HG03378 (cell line): ENCODE data around the gene VTI1A.

Experiments used
- ATAC-seq: cut with Tn5 transposase; IDR thresholded peaks from one replicate; pipeline ENCODE4 v1.9.1; 2021; ENCODE audit warnings: mild to moderate bottlenecking, moderate library complexity; ENCODE audit not compliant: unreplicated experiment

VTI1A gene

DNA sequence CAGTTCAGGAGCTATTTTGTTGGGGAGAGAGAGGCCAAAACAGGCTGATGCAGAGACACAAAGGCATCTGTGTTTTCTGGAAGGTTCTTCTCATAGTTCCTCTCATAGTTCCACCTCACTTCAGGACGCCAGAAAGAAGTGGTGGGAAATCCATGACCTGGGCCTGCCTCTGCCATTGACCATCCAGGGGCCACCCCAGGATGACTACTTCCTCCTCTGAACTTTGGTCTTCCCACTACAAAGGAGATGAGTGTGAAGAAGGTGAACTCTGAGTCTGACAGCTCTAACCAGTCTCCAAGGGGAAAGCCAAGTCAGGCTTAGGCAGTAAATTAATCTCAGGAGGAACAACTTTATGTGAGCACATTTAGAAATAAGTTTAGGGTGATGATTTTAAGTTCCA, 327.2 kb downstream of the VTI1A start:
- ATAC-seq, result no peak

DNA sequence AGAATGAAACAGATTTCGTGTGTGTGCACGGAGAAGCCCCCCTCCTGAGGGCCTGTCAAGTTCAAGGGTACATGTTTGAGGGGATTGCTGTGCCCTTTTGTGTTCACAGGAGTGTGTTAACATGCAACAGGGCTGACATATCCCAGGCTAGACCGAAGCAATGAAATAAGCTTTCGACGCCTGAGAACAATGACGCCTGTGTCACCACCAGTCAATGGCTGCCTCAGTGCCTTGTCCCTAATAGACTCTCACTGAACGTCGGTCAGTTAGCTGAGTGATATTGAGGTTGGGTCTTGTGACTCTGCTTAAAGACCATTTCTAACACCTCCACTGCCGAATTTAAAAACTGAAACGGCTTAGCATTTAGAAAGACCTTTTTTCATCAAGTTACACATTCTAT, 327.8 kb downstream of the VTI1A start:
- no peak for ATAC-seq

DNA sequence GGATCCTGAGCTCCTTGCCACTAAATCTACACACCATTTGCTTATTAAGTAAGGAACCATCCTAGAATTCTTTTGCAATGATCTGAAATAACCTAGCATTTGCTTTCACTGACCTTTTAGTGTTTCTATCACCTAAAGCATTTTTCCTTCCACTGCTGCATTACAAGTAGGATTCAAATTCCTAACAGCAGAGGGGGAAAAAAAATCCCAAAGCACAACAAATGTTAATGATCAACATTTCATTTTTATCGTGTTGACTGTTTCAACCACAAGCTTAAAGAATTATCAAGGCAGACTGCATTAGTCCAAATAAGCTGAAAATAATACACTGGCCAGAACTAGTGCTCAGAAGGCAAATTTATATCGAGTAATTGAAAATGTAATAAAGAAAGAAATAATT, 328.4 kb downstream of the VTI1A start:
- ATAC-seq, result no peak

DNA sequence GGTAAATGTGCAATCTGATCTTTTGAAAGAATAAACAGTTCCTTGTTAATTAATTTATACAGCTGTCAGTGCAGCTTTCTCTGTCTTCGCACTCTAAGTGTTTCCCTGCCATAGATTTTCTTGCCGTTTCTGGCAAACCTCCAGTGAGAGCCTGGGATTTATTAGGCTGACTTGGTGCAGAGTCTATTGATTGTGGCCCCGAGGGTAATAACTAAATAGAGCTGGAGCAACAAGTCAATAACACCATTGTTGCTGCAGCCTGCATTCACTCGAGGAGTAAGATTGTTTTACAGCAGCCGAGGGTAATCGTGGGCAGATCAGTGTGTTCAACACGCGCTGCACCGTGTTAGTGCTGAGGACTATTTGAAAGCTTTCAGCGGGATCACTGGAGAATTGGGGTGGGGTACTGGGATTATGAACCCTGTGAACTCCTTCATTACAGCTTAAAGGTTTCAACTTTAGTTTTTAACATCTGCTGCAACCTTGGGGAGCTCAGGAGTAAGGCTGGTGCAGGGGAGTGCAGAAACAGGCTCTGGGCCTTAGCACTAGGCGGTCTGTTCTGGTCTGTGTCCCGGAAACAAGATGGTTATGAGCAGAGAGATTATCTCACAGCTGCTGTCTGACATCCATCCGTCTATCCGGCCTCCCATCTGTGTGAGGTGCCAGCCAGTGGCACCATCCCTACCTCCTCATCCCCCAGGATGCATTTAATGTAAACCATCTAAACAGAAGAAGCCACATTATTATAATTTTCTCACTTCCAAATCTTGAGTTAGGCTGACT, 329.1 kb downstream of the VTI1A start:
- ATAC-seq, result no peak

DNA sequence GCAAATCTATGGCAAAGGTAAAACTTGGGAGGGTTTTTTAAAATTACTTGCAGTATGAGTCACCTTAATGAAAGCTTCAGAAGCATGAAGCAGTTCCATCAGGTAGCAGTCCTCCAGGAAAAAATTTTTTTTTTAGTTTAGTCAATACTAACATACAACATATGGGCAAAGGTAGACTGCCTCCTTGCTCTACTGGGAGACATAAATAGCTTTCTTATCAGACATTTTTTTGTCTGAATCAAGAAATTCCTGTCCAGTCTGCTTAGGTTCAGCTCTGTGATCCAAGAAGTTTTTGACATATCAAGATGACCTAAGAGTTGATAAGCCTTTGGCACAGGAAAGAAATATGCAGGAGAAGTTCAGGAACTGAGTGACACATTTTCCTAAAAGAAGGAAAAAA, 331.6 kb downstream of the VTI1A start:
- no peak for ATAC-seq

DNA sequence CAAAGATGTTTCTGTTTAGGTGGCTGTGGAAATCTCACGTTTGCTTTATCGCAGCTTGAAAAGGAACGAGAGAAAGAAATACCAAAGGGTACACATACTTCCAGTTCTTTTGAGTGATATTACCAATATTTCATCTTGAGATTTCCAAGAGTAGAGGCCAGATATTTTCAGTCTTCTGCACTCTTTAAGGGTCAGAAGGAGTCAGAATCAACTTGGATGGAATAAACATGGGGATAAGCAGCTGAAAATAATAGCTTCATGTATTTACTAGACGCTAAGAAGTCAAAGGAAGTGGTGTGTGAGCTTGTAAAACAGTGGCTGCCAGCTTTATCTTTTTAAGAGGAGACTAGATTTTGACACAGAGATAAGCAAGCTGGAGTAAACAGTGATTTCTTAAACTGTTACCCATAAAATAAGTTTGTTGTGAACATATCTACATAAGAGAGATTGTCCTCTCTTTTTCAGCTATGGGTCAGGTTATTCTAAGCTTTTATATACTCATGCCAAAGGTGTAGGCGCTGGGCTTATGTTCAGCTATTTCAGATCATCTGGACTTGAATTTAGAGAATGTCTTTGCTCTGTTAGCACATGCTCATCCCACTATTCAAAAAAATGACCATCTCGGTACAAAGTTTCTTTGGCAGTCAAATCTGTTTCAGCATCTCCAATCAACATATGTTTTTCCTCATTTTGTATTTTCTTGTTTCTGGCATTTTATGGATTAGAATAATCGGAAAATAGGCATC, 332.2 kb downstream of the VTI1A start:
- ATAC-seq, result no peak

DNA sequence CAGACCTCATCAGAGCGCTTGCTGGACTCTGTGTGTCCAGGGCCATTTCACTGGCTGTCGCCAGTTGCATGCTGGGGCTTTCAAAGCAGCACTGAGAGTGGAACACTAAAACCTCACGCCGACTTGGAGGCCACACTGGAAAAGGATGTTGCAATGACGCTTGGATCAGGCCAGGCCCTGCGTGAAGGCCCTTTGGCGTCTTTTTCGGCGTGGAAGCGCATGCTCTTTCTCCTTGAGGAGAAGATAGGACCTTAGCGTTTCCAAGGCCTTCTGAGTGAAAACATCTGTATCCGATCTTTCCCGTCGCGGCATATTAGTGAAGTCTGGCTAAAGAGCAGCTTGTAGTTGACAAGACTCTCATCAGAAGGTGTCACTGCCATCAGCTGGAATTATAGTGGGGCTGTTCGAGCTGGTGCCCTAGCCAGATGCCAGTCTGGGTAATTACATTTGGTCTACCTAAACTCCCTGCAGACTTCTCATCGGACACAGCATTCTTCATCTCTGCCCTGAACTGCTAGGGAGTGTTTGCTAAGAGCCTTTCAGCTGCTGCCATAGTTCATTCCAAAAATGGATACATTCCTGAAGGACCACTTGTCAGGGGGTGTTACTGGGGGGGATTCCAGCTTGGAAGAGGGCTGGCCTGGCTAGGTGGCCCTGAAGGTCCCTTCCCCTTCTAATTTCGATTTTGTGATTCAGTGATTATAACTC, 335.3 kb downstream of the VTI1A start:
- ATAC-seq, result no peak

DNA sequence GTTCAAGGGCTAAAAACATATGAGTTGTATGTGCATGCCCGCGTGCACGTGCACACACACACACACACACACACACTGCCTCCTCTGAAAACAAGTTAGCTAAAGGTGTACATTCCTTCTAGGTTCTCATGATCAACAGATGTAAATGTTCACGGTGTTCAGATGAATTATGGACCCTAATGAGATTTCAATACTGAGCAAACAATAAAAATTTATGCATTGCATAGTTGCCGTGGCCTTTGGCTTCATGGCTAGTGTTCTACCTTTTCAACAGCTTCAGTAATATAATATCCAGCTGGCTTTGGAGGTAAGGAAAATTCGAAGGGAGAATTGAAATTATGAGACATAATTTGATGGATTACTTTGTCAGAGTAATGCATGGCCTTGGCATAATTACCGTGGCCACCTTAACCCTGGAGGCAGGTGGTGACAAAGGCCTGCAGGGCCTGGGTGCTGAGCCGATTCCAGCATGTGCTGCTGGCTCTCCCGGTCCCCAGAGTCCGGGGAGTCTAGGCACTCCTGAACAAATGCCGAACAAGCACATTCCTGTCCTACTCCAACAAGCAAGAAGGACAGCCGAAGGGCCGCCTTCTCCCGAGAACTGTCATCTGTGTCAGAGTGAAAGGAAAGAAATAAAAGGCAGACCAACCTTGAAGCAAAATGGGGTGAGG, 336.5 kb downstream of the VTI1A start:
- ATAC-seq, result no peak

DNA sequence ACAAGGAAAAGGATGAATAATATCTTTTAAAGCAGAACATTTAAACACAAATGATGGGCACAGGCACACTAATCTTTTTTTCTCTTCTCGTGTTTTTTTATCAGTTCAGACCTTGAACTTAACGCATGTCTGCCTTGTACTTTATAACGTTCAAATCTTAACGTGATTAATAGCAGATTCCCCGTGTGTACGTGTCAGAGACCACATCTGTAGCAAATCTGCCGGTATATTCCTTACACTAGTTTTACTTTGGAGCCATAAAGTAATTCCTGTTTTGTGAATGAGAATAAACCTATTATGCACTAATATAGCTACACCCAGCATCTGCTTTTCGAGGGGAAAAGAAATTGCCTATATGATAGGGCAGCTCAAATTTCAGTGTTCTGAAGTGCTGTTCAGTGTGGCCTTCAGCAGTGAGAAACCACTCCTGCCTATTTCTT, 337.0 kb downstream of the VTI1A start:
- ATAC-seq, result no peak

DNA sequence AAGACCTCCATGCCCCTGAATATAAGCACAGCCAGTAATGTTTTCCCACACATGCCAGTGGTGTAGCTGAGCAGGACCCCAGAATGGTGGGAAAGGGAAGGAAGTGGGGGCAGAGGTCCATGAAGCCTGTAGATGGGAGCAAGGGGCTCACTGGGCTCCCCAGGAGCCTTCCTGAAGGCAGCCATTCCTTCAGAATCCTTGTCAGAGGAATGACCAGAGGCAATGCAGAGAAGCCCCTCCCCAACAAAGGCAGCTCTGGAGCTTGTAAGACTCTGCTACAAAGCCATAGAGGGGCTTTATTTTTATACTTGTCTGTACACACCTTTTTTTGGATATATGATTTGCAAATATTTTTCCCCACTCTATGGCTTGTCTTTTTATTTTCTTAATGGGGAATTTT, 338.1 kb downstream of the VTI1A start:
- no peak for ATAC-seq

DNA sequence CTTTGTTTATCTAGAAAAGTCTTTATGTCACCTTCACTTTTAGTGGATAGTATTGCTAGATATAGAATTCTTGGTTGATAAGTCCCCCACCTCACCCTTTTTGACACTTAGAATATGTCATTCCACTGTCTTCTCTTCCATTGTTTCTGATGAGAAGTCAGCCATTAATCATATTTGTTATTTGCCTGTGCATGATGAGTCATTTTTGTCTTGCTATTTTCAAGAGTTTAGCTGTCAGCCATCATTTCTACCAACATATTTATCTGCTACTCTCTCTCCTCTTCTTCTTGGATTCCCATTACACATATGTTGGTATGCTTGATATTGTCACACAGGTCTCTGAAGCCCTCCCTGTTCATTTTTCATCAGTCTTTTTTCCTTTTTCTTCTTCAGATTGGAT, 342.2 kb downstream of the VTI1A start:
- no peak for ATAC-seq

DNA sequence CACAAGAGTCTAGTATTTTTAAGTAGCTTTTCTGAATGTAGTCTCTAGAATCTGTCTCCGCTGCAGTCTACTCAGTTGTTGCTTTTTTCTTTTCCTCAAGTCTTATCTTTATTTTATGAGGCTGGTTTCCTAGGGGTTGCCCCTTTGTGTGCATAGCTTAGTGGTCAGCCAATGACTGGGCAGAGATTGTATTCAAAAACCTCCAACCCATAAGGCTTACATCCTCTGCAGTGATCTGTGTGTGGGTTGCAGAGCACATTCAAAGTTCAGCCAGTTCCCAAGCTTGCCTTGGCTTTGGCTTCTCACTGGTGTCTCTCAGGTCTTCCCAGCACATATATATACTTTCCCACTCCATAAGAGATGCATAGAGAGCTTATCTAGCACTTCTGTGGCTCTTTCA, 343.0 kb downstream of the VTI1A start:
- no peak for ATAC-seq

DNA sequence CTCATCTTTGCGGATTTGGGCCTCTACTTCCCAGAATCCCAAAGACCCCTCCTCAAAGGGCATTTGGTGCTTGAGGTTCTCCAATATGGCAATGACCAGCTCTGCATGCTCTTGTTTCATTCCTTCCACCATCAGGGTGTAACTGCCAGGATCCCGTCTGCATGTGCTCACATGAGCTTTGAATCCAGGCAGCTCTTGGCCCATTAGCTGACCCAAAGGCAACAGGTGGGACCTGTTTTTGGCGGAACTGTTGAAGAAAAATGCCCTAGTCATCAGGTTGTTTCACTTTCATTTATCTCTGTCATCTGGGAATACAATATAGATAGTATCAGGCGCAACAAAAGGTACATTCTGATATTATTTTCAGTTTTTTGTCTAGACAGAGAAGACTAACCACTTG, 343.9 kb downstream of the VTI1A start:
- ATAC-seq, result no peak

DNA sequence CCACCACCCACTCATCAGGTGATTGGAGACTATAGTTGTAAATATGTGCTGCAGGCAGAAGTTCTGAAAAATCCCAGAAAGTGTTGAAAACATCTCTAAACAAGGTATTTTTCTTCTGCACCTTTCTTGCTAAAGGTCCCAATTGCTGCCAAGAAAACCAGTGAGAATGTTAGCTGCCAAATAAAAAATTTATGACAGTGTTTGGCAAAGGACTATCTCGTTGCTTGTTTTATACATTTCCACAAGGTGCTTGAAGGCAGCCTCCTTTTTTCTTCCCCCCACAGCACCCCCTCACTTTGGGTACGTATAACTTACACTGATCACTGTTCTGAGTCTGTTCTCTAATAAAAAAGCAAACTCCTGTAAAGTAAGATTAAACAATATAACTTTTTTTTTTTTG, 344.4 kb downstream of the VTI1A start:
- no peak for ATAC-seq

DNA sequence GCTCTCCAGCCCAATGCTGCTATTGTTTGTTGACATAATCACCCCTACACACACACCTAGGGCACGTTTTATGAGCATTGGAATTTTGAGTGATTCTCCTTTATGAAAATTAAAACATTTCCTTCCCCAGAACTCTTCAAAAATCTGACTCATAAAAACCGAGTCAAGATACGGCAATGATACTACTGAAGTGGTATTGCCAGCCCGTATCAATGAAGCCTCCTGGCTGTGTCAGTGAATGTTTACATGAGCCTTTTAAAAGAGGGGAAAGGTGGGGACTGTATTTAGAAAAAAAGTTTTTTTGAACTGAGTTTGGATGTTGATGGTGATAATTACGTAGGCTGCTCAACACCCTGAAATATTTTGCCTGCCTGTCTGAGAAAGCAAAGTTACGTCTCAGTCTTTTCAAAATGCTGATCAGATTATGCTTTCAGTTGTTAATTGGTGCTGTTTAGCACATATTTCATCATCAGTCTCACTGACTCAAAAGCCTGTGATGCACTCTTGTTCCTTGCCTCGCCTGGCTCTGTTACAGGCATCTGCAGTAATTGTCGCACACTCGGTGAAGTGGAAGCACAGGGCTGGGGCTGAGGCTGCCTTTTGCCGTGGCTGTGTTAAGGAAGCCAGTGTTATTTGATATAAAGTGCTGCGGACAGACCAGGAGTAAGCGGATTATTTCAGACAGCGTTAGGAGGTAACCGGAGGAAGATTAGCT, 345.6 kb downstream of the VTI1A start:
- ATAC-seq, result no peak

DNA sequence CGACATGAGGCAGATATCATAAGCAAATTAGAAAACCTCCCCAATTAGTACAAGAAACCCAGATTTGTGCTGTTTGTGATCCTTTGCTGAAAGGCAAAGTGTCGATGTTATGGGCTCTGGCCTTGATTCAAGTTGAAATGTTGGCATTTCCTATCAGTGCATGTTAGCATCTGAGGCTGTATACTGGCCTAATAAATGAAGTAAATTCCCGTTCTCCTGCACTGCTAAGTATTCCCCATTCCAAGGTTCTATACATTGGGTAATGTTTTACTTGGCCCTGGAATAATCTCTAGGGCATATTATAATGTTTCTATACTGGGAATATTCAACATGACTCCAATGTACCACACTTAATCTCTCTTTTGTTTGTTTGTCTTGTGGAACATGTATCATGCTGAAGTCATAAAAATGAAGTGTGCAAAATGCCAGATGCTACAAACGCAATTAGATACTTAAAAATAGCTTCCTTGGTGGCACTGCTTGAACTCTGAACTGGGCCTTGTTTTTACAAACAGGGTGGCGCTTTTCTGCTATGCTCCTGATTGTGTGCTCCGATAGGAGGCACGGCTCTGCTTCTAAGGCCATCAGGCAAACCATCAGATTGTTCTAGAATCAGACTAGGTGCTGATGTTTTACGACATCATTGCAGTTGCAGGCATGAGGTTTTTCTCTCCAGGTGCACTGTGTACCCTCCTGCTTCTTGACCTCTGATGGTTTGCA, 346.3 kb downstream of the VTI1A start:
- ATAC-seq, result no peak

DNA sequence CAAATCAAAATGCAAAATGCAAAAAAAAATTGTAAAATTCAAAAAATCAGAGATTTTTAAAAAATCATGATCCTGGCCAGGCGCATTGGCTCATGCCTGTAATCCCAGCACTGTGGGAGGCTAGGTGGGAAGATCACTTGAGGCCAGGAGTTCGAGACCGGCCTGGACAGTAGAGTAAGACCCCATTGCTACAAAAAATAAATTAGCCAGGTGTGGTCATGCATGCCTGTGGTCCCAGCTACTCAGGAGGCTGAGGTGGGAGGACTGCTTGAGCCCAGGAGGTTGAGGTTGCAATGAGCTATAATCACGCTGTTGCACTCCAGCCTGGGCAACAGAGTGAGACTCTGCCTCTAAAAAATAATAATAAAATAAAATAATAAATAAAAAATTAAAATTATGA, 347.2 kb downstream of the VTI1A start:
- ATAC-seq, result no peak

DNA sequence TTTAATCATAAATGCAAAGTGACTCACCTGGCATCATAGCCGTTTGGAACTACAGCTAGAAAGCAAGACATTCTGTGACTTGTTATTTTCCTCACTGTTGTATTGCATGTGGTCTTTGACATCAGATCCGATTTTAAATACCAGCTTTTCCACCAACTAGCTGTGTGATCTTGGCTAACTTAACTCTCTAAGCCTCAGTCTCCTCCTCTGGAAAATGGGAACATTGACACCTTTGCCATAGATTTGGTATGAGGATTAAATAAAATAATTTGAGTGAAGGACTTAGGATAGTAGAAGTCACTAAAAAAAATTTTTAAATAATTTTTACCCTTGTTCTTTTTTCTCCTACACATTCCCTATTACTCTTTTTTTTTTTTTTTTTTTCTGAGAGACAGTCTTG, 348.1 kb downstream of the VTI1A start:
- no peak for ATAC-seq

DNA sequence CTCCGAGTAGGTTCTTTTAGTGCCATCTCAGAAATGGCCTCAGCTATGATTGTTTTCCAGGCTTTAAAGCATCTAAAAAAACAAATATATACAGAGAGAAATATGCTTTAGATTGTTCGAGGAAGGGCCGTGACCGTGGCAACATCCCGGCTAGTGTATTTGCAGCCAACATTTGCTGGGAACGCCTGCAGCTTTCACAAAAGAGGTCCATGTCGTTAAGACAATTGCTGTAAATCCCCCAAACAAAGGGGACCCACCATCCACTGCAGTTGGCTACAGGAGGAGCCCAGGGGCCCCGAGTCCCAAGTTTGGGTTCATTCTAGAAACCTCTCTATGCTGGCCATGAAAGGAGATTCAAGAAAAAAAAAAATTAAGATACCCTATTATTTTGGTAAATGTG, 350.2 kb downstream of the VTI1A start:
- ATAC-seq, result no peak

DNA sequence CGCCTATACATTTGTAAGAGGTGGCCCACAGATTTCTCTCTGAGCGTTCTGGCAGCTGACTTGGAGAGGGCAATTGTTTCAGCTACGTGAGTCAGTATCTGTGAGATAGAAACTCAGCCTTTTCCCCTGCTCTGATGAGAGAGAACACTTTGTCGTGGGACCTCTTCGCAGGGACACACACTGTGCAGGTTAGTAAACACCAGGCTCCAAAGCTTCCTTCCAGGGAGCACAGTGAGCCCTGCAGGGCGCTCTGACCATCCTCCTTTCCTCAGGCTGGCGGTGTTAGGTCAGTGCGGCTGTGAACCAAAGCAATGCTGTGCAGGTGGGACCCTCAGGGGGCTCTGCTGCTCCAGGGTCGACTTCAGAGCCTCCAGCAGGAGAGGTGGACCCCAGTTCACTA, 350.8 kb downstream of the VTI1A start:
- no peak for ATAC-seq
